HG03442 (cell line): ENCODE results near the gene GCN1.
A peak's percentile ranks its signal among the peaks of the same experiment; 100 is the strongest.
"Not testable (repeated sequence)": the region's sequence is repeated elsewhere in the genome, so short reads cannot be mapped to it uniquely, and the experiment has no call there.

Experiments used
- ATAC-seq: cut with Tn5 transposase; IDR thresholded peaks from one replicate; pipeline ENCODE4 v1.9.1; 2021; ENCODE audit warnings: mild to moderate bottlenecking, moderate library complexity; ENCODE audit not compliant: unreplicated experiment

The GCN1 gene, protein sequence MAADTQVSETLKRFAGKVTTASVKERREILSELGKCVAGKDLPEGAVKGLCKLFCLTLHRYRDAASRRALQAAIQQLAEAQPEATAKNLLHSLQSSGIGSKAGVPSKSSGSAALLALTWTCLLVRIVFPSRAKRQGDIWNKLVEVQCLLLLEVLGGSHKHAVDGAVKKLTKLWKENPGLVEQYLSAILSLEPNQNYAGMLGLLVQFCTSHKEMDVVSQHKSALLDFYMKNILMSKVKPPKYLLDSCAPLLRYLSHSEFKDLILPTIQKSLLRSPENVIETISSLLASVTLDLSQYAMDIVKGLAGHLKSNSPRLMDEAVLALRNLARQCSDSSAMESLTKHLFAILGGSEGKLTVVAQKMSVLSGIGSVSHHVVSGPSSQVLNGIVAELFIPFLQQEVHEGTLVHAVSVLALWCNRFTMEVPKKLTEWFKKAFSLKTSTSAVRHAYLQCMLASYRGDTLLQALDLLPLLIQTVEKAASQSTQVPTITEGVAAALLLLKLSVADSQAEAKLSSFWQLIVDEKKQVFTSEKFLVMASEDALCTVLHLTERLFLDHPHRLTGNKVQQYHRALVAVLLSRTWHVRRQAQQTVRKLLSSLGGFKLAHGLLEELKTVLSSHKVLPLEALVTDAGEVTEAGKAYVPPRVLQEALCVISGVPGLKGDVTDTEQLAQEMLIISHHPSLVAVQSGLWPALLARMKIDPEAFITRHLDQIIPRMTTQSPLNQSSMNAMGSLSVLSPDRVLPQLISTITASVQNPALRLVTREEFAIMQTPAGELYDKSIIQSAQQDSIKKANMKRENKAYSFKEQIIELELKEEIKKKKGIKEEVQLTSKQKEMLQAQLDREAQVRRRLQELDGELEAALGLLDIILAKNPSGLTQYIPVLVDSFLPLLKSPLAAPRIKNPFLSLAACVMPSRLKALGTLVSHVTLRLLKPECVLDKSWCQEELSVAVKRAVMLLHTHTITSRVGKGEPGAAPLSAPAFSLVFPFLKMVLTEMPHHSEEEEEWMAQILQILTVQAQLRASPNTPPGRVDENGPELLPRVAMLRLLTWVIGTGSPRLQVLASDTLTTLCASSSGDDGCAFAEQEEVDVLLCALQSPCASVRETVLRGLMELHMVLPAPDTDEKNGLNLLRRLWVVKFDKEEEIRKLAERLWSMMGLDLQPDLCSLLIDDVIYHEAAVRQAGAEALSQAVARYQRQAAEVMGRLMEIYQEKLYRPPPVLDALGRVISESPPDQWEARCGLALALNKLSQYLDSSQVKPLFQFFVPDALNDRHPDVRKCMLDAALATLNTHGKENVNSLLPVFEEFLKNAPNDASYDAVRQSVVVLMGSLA (N-terminal part only)

DNA sequence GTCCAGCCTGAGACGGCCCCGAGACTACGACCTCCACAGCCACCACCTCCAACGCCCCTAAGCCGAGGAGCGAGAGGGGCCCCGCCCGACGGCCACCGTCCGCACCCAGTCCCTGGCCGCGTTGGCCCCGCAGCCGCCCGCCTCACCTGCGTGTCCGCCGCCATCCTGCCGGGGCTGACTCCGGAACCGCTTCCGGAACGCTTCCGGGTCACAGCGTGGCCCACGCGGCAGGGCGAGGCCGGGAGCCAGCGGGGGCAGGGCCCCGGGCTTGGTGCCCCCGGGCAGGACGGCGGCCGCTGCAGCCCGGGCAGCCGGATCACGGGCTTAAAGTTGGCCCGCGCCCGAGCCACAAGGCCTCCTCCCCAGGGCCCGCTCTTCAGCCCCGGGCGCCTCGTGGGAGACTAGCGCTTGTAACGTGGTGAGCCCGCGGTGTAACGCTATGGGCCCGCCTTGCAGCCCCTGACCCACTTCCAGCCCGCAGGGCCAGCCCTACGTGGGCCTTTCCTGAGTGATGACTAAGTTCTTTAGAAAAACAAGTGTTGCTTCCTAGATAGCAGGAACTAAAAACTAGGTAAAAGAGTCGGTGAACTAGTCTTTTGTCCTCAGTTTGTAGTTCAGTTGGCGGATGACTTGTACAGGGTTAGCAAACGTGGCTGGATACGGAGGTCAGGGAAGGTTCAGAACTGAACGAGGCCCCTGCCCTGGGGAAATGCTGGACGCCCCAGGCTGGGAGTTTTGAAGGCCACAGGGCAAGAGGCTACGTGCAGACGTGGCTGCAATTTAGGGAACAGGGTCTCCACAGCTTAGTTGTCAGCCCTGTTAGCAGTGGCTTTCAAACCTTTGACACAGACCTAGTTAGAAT lies at the start of gene GCN1:
TSS of gene GCN1 (minus strand) at position 182 of the 862 bp plus-strand sequence. CDS start at position 164, 18 bp downstream.
- peak; percentile 76 for ATAC-seq

DNA sequence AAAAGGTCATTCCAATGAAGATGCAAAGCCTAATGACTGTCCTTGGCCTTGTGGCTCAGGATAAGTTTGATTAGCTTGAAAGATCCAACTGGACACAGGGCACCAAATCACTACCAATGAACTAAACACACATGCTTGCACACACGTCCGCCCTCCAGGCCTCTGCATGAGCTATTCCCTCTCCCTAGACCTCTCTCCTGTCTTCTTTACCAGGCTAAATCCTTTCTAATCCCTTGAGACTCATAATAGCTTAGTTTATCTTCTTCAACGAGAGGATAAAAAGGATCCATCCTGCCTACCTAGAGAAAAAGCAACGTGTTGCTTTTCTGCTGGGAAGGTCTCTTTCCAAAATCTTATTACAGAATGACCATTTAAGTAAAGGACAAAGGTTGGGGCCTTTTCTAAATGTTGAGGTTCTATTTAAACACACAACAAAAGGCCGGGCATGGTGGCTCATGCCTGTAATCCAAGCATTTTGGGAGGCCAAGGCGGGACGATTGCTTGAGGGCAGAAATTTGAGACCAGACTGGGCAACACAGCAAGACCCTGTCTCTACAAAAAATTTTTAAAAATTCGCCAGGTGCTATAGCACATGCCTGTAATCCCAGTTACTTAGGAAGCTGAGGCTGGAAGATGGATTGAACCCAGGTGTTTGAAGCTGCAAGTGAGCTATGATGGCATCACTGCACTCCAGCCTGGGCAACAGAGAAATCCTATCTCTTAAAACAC lies 48.6 kb upstream of the GCN1 start:
- ATAC-seq = no peak

DNA sequence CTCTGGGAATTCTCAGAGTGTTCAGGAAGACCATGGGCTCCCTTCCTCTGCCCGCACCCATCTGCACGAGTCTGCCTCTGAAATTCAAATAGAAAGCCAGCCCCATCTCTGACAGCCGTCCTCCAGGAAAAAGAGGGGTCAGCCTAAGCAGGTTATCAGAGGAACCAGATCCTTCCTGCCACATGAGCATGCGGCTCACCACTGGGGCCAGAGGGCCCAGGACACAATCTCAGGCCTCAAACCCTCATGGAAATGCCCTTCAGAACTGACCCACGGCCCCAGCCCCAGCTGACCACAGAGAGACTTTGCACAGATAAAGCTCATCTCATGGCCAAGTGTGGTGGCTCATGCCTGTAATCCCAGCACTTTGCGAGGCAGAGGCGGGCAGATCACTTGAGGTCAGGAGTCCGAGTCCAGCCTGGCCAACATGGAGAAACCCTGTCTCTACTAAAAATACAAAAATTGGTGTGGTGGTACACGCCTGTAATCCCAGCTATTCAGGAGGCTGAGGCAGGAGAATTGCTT lies 47.8 kb upstream of the GCN1 start:
- no peak for ATAC-seq

- no peak for ATAC-seq
Observed at GRCh38 chr12:120241561-120242274, 47.2 kb upstream of the GCN1 start.

DNA sequence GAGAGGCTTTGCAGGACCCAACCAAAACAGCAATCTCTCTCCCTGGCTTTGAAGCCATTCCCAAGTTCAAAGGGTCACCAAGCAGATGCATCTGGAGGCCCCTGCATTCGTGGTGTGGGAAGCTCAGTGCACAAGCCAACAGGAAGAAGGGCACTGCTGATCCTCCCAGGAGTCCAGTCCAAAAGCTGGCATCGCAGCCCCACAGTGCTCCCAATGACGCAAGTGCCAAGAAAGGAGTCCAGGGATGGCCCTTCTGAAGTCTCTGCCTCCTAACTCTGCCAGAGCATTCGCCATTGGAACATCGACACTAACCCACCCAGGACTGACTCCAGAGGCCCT lies 45.9 kb upstream of the GCN1 start:
- ATAC-seq = no peak

DNA sequence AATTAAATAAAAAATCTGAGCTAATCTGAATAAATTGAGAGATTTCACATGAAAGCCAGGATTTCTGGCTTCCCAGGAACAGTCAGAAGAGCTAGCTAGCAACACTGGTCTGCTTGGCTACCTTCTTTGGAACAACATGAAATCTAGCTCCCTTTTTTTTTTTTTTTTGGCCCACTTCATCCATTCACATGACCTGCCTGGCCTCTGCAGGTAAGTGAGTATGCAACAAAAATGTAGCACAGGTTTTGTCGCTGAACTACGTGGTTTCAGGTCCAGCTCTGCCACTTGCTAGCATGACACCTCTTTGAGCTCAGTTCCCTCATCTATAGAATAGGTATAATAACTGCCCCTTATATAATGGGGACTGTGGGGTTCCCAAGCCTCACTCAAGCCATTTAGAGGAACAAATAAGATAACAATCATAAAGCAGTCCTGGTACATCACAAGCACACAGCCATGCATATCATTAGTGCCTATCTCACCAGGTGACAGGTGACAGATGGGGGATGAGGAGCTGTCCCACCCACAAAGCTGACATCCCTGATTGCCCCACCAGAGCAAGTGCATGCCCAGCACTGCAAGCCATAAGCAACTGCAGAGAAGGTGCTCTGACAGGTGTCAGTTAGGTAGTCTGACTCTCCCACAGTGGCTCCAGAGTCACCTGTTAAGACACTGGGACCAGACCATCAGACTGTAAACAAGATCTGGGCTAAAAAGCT lies 45.4 kb upstream of the GCN1 start:
- ATAC-seq = no peak

- no peak for ATAC-seq
Observed at GRCh38 chr12:120238839-120239445, 44.4 kb upstream of the GCN1 start.

- ATAC-seq = no peak
Observed at GRCh38 chr12:120238217-120238616, 43.7 kb upstream of the GCN1 start.

DNA sequence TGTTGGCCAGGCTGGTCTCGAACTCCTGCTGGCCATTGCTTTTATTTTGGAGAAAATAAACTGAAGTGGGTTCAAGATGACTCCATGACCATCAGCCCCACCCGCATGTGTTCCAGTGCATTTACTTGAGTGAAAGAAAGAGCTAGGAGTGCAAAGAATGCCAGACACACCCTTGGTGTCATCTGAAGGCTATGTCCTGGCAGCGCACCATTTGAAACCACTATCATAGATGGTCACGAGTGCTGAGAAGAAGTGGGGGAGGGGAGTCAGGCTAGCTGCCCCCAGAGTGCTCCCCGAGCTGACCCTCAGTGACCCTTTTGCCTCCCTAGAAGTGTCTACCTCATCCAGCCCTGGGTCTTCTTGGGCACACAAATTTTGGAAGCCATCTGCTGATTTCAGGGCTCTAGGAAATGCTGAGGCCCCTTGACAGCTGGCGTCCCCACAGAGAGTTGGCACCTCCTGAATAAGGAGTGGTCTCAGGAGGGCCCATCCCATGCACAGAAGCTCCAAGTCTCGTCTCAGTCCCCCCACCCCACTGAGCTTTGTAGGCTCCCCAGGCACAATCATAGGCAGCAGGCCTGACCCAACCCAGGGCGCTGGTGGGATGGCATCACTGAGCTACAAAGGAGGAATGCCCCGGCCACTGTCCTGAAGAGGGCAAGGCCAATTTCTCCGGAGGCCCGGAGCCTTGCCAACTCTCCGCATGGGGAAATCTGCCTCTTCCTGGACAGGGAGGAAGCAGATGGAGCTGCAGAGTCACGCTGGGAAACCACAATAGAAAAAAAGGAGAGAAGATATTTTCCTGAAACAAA lies 43.1 kb upstream of the GCN1 start:
- no peak for ATAC-seq

DNA sequence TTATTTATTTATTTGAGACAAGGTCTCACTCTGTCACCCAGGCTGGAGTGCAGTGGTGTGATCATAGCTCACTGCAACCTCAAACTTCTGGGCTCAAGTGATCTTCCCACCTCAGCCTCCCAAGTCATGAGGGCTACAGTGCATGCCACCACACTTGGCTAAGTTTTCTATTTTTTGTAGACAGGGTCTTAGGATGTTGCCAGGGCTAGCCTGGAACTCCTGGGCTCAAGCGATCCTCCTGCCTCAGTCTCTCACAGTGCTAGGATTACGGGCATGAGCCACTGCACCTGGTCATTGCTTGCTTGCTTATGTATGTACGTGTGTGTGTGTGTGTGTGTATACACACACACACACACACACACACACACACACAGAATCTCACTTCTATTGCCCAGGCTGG lies 42.3 kb upstream of the GCN1 start:
- not testable (repeated sequence) for ATAC-seq

DNA sequence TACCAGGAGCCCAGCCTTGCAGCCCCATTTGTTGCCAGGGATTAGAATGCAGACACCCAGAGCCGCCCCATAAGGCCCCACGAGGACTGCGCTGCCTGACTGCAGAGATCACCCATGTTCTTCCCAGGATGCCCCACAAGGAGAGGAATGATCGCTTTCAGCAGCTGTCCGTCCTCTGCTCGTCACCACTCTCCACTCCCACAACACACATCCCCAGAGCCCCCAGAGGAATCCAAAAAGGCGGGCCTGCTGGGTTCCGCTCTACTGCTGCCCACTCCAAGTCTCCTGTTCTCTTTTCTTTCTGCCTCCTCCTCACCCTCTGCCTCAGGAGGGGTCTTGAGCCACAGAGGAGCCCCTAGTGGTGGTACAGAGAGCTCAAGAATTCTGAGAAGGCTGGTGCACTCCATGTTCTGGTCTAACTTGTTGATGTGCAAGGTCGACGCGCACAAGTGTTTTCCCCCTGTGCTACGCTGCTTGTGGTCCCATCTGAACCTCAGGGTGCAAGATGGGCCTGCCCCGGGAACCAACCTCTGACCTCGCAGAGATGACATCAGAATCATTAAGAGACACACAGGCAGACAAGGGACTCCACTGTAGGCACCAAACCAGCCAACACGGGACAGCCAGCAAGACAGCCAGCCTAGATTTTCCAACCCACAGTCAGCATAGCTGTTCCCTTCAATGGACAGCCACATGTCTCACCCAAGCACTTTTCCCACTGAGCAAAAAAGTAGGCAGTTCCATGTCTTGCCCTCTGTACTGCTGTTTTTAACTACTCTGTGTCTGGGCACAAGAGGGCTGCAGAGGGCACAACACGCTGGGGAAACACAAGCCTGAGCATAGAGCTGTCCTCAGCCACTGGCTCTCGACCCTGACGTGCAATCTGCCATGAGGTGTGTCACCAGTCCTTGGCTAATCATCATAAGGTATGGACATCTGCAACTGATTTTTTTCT lies 41.1 kb upstream of the GCN1 start:
- ATAC-seq = no peak

- ATAC-seq = no peak
Observed at GRCh38 chr12:120234643-120235368, 40.3 kb upstream of the GCN1 start.

GRCh38 chr12:120231316-120232011 lies 36.9 kb upstream of the GCN1 start:
- no peak for ATAC-seq

- no peak for ATAC-seq
Observed at GRCh38 chr12:120230974-120231315, 36.4 kb upstream of the GCN1 start.
